HG03045 (cell line): Measurements from ENCODE around the gene EPB41L2.
A peak's percentile ranks its signal among the peaks of the same experiment; 100 is the strongest.

Experiments used
- ATAC-seq: cut with Tn5 transposase; IDR thresholded peaks from one replicate; pipeline ENCODE4 v1.9.1; 2021; ENCODE audit warnings: mild to moderate bottlenecking, moderate library complexity; ENCODE audit not compliant: unreplicated experiment

Gene EPB41L2

GRCh38 chr6:130847001-130847910, 215.8 kb downstream of the EPB41L2 start:
- ATAC-seq: no peak

GRCh38 chr6:130846501-130846900, 216.5 kb downstream of the EPB41L2 start:
- ATAC-seq: no peak

GRCh38 chr6:130843575-130844320, 219.3 kb downstream of the EPB41L2 start:
- peak; percentile 77 for ATAC-seq

- ATAC-seq: no peak
Observed at GRCh38 chr6:130841128-130841728, 221.8 kb downstream of the EPB41L2 start.

- ATAC-seq: no peak
Observed at GRCh38 chr6:130840050-130840449, 223.0 kb downstream of the EPB41L2 start.

GRCh38 chr6:130839379-130839778, 223.7 kb downstream of the EPB41L2 start:
- ATAC-seq: no peak

GRCh38 chr6:130838951-130839350, 224.1 kb downstream of the EPB41L2 start:
- ATAC-seq: no peak

GRCh38 chr6:130838250-130838860, 224.7 kb downstream of the EPB41L2 start:
- ATAC-seq: no peak

GRCh38 chr6:130837067-130837466, 226.0 kb downstream of the EPB41L2 start:
- no peak for ATAC-seq

- no peak for ATAC-seq
Observed at GRCh38 chr6:130836055-130836640, 226.9 kb downstream of the EPB41L2 start.

- no peak for ATAC-seq
Observed at GRCh38 chr6:130834482-130835251, 228.4 kb downstream of the EPB41L2 start.

- ATAC-seq: no peak
Observed at GRCh38 chr6:130833569-130833968, 229.5 kb downstream of the EPB41L2 start.

- no peak for ATAC-seq
Observed at GRCh38 chr6:130831607-130832006, 231.4 kb downstream of the EPB41L2 start.

GRCh38 chr6:130829333-130829910, 233.6 kb downstream of the EPB41L2 start:
- no peak for ATAC-seq

- ATAC-seq: no peak
Observed at GRCh38 chr6:130827247-130828149, 235.5 kb downstream of the EPB41L2 start, which contains the start of gene SMLR1. SMLR1 (plus strand) TSS chr6:130827406; CDS start chr6:130827414, 8 bp downstream.

- no peak for ATAC-seq
Observed at GRCh38 chr6:130826442-130827246, 236.4 kb downstream of the EPB41L2 start.

GRCh38 chr6:130825772-130826441, 237.1 kb downstream of the EPB41L2 start:
- ATAC-seq: no peak
